GM18520 (cell line): Measurements from ENCODE around the gene SERTM2.

ENCODE experiments used
- ATAC-seq: cut with Tn5 transposase; IDR thresholded peaks from one replicate; pipeline ENCODE4 v1.9.1; 2021; ENCODE audit not compliant: unreplicated experiment

The SERTM2 gene

DNA sequence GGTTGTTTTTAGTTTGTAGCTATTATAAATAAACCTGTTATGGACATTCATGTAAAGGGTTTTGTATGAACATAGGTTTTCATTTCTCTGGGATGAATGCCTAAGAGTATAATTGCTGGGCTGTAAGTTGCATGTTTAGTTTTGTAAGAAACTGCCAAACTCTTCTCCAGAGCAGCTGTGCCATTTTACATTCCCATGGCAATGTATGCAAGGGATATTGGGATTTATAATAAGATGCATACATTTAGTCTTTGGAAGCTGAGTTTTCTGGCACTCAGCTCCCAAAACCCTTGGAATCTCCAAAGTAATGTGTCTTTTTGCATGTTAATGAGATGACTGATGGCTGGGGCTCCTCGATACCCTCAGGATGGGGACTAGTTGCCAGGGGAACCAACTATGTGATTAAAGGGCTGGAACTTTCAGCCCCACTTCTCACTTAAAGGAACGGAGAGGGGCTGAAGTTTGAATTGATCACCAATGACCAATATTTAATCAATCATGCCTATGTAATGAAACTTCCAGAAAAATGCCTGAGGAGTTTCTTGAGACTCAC is 44.0 kb downstream of the SERTM2 start:
- ATAC-seq = no peak

DNA sequence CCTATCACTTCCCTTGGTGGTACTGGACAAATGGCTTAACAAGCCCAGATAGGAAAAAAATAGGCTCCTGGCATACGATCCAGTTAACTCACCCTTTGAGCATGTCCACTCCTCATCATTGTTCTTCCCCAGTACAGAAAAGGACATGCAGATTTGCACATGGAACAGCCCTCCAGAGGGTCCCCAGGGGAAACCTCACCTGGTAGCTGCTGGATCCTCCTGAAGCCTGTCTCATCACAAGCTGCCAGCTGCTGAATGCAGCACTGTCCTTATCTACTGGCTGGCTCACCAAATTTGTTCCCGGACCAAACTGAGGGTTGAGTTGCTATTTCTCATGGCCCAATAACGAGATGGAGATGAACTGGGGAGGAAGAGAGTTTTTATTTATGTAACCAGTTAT is 49.4 kb downstream of the SERTM2 start:
- no peak for ATAC-seq

DNA sequence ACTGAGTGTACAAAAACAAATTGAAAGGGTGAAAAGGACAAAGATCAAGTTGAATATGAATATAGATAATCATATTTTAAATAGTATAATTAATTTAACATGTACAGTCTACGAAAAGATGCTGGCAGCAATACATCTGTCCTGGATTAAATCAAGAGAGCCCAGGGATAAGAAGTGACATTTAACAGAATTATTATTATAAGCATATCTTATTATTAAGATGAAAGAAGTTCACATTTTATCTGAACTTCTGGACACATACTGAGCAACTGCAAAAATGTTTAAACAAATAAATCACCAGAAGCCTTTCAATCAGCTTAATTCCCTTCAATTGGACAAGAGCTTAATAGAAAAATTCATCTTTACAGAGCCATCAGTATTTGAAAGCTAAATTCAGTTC is 50.4 kb downstream of the SERTM2 start:
- ATAC-seq = no peak

DNA sequence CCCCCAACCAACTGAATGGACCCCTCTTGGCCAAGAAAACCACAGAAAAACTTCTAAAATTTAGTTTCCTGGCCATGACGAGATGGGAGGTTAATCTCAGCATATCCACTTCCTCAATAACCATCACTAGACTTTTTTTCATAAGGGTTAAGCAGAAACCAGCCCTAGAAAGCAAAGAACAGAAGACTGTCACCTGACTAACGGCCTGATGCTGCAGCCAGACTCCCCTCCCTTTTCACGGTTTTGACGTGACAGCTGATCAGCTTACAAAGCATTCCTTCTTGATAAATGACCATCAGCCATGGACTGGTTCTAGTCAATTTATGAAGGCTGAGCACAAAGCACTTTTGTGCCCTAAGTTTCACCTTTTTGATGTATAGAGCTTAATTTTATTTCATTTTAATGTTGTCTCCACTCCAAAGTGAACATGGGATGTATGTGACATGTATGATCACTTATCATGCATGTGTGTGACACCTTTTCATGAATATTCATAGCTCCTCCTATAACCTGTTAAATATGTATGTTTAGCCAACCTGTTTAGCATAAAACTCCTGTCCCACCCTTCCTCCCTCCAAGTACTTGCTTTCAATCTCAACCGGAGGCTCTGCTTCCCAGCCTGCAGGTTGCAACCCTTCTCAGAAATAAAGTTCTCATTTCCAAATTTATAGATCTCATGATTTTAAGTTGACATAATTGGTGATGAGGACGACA is 56.3 kb downstream of the SERTM2 start:
- ATAC-seq = no peak

DNA sequence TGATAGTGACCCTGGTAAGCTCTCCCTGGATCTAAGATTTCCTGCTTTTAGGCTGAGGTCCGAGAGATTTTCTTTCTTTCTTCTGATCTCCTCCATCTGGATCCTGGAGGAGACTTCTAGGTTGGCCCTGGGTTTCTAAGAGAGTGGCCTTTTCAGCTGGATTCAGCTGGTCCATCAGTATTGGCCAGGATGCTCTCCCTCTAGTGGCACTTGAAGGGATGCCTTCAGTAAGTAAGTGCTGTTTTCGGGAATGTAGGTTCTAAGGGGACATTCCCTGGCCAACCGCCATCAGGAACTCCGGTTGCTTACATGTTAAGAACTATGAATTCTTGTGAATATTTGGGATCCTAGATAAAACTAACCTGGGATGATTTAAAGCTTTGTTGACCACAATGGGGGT is 56.9 kb downstream of the SERTM2 start:
- ATAC-seq = no peak

DNA sequence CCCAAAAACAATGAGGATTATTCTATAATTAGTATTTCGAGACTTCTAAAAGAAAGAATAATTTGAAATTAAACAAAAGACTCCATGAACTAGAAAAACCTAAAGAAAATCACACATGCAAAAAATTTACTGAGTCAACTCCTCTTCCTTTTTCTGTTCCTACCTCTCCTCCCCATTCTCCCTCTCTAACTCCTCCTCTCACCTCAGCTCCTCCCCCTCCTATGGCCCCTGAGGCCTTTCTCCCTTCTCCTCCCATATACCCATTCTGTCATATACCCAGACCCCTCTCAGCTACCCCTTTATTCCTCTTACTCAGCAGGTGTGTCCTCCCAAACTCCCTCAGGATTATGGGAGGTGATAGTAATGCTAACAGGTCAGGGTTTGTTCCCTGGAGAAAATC is 57.4 kb downstream of the SERTM2 start:
- no peak for ATAC-seq
